ENCODE data around the gene RICTOR. TPM values are rescaled to one million over a fixed set of nuclear protein-coding genes. Genes with fewer than 3 reads are reported as not detected.

Gene RICTOR
- total and polyA plus RNA-seq, 9 donors: 6.7 to 55.1 (median 41.5) TPM

GRCh38 chr5:39119404-39120051, 45.3 kb upstream of the RICTOR start:
- Histone ChIP-seq H3K9me3 (no peaks in the 10 kb centered on the region), H3K4me3 (no peak overlapping the region), H3K27ac (no peak overlapping the region), H3K27me3 (peaks cover 5% of the 10 kb centered on the region), H3K36me3 (no peaks in the 10 kb centered on the region), H3K4me1 (ENCODE audit: insufficient read depth) (no peaks in the 10 kb centered on the region)
- DNase-seq: no peak
- WGBS, 3 donors: 40 to 64% (median 54%) methylated on average over 3 of the region's 3 CpGs
- intact Hi-C loops (cut with DNase I): no loop called here
- TF ChIP-seq EP300 (IDR thresholded peaks at IDR 0.05): no peak
- TF ChIP-seq CTCF (IDR thresholded peaks at IDR 0.05): no peak
- TF ChIP-seq POLR2A (IDR thresholded peaks at IDR 0.05): no peak

- no peak overlapping the region for H3K4me3 ChIP-seq
- H3K4me1 ChIP-seq (ENCODE audit: insufficient read depth): no peaks in the 10 kb centered on the region
- no peaks in the 10 kb centered on the region for H3K9me3 ChIP-seq
- H3K27me3 ChIP-seq: peaks cover 5% of the 10 kb centered on the region
- intact Hi-C loops (cut with DNase I): no loop called here
- H3K27ac ChIP-seq: no peak overlapping the region
- TF ChIP-seq EP300 (IDR thresholded peaks at IDR 0.05) (no peak), POLR2A (IDR thresholded peaks at IDR 0.05) (no peak), CTCF (IDR thresholded peaks at IDR 0.05) (no peak)
- H3K36me3 ChIP-seq: no peaks in the 10 kb centered on the region
- no peak for DNase-seq
- WGBS, 3 donors: 51 to 76% (median 56%) methylated on average over 2 of the region's 2 CpGs
Observed at GRCh38 chr5:39118638-39119037, 44.4 kb upstream of the RICTOR start.

GRCh38 chr5:39117401-39117800, 43.2 kb upstream of the RICTOR start:
- no peaks in the 10 kb centered on the region for H3K4me1 ChIP-seq (ENCODE audit: insufficient read depth)
- H3K4me3 ChIP-seq: no peak overlapping the region
- H3K9me3 ChIP-seq: no peaks in the 10 kb centered on the region
- H3K27me3 ChIP-seq: peaks cover 5% of the 10 kb centered on the region
- no peaks in the 10 kb centered on the region for H3K36me3 ChIP-seq
- intact Hi-C loops (cut with DNase I): no loop called here
- DNase-seq: no peak
- H3K27ac ChIP-seq: no peak overlapping the region
- 82 to 87% (median 85%) methylated on average over 2 of the region's 2 CpGs for WGBS, 3 donors
- TF ChIP-seq CTCF (IDR thresholded peaks at IDR 0.05) (no peak), EP300 (IDR thresholded peaks at IDR 0.05) (no peak), POLR2A (IDR thresholded peaks at IDR 0.05) (no peak)

- intact Hi-C loops (cut with DNase I): no loop called here
- Histone ChIP-seq H3K36me3 (no peaks in the 10 kb centered on the region), H3K4me3 (no peak overlapping the region), H3K9me3 (no peaks in the 10 kb centered on the region), H3K27me3 (peaks cover 5% of the 10 kb centered on the region), H3K27ac (no peak overlapping the region), H3K4me1 (ENCODE audit: insufficient read depth) (no peaks in the 10 kb centered on the region)
- TF ChIP-seq EP300 (IDR thresholded peaks at IDR 0.05) (no peak), CTCF (IDR thresholded peaks at IDR 0.05) (no peak), POLR2A (IDR thresholded peaks at IDR 0.05) (no peak)
- DNase-seq: no peak
- 90 to 93% (median 92%) methylated on average over 3 of the region's 3 CpGs for WGBS, 3 donors
Observed at GRCh38 chr5:39116344-39117170, 42.4 kb upstream of the RICTOR start.

Data from ovary (tissue), 9 donors.